Ovary (tissue), 3 donors: ENCODE data around the gene KCNJ3.

Experiments used
- CTCF ChIP-seq, 3 donors: fragments of 450-650 bp in 2 of 3; fragments of 200-600 bp in 1 of 3; IDR thresholded peaks; one replicate each; pipeline versions ENCODE4 v1.5.1 to v1.8.0; 2016 to 2022; ENCODE audit warnings: antibody characterized with exemption in 3 of 3, mild to moderate bottlenecking in 1 of 3
- EP300 ChIP-seq: sonication (generic); formaldehyde crosslinking; IDR thresholded peaks from one replicate; pipeline ENCODE4 v1.6.1; 2017; ENCODE audit warnings: antibody characterized with exemption
- POLR2A ChIP-seq: fragments of 450-650 bp; IDR thresholded peaks from one replicate; pipeline ENCODE4 v1.6.1; 2017; ENCODE audit warnings: antibody characterized with exemption, mild to moderate bottlenecking, moderate library complexity
- donor health status: DM: no; HTN: no; CAD: no.

- TF ChIP-seq CTCF (IDR thresholded peaks at IDR 0.05) (no peak), POLR2A (no peak), EP300 (no peak)
Observed at GRCh38 chr2:154655499-154655898, 43.0 kb upstream of the KCNJ3 start.
